Muscle of back (tissue), 13 donors: ENCODE data around the gene HTRA3. TPM values are rescaled to one million over a fixed set of nuclear protein-coding genes. Genes with fewer than 3 reads are reported as not detected.

Source experiments
- DNase-seq, 3 donors: peaks; one replicate each; pipeline versions ENCODE4 v3.0.0 to v3.0.0-alpha.2; 2013
- long read RNA-seq, 9 donors: transcript quantifications; one replicate each; lab custom pipeline, GENCODE V29; 2026
- polyA plus RNA-seq, 10 donors: library from polyadenylated mRNA; unstranded; fragments of 120-200 nt; gene quantifications; one replicate each; pipeline ENCODE4 v1.2.1, GENCODE V29; 2013; ENCODE audit not compliant: insufficient read length in 10 of 10

HTRA3 gene
- polyA plus RNA-seq = 10 to 100 TPM; 29.5 to 69.5 (median 51.7) TPM
- long read RNA-seq, donor 1, transcript HTRA3-201 (9 exons, 2,541 nt) = major isoform, 7 of 16 reads
- long read RNA-seq, donor 1, partial matches to known transcripts = 7 of 16 reads
- long read RNA-seq, donor 1, other reads (novel, unspliced or antisense) = 0 of 16 reads
- long read RNA-seq, donor 2, transcript HTRA3-201 (9 exons, 2,541 nt) = major isoform, 5 of 6 reads
- long read RNA-seq, donor 2, partial matches to known transcripts = 0 of 6 reads
- long read RNA-seq, donor 2, other reads (novel, unspliced or antisense) = 0 of 6 reads
- long read RNA-seq, donor 3 = 0 reads
- long read RNA-seq, donor 4, transcript HTRA3-201 (9 exons, 2,541 nt) = major isoform, 6 of 13 reads
- long read RNA-seq, donor 4, partial matches to known transcripts = 5 of 13 reads
- long read RNA-seq, donor 4, other reads (novel, unspliced or antisense) = 0 of 13 reads
- long read RNA-seq, donor 5, transcript HTRA3-201 (9 exons, 2,541 nt) = major isoform, 12 of 18 reads
- long read RNA-seq, donor 5, partial matches to known transcripts = 6 of 18 reads
- long read RNA-seq, donor 5, other reads (novel, unspliced or antisense) = 0 of 18 reads
- long read RNA-seq, donor 6, transcript HTRA3-201 (9 exons, 2,541 nt) = major isoform, 5 of 5 reads
- long read RNA-seq, donor 6, partial matches to known transcripts = 0 of 5 reads
- long read RNA-seq, donor 6, other reads (novel, unspliced or antisense) = 0 of 5 reads
- long read RNA-seq, donor 7, transcript HTRA3-201 (9 exons, 2,541 nt) = major isoform, 6 of 27 reads
- long read RNA-seq, donor 7, partial matches to known transcripts = 21 of 27 reads
- long read RNA-seq, donor 7, other reads (novel, unspliced or antisense) = 0 of 27 reads
- long read RNA-seq, donor 8, partial matches to known transcripts = 0 of 3 reads
- long read RNA-seq, donor 8, other reads (novel, unspliced or antisense) = 0 of 3 reads
- long read RNA-seq, donor 9, partial matches to known transcripts = 0 of 3 reads
- long read RNA-seq, donor 9, other reads (novel, unspliced or antisense) = 0 of 3 reads

DNA sequence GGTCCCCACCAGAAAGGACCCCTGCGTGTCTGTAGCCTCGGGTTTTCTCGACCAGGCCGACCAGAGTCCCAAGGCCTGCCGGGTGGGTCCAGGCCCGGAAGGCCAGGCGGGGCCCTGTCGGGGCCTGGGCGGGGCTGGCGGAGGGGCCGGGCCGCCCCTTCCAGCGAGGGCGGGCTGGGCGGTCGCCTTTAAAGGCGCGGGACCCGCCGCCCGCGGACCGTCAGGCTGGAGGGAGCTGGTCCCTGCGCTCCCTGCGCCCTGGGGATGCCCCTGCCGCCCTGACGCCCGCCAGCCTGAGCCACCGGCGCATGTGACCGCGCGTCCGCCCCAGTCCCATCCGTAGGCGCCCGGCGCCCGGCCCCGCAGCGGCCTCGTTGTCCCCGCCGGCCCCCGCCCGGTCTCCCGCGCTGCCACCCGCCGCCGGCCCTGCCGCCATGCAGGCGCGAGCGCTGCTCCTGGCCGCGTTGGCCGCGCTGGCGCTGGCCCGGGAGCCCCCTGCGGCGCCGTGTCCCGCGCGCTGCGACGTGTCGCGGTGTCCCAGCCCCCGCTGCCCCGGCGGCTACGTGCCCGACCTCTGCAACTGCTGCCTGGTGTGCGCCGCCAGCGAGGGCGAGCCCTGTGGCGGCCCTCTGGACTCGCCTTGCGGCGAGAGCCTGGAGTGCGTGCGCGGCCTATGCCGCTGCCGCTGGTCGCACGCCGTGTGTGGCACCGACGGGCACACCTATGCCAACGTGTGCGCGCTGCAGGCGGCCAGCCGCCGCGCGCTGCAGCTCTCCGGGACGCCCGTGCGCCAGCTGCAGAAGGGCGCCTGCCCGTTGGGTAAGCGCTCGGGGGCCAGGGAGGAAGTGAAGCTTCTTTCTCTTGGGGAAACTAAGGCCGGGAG is at the start of gene HTRA3:
Gene HTRA3, plus strand, starts transcription at position 220 of the 883 bp plus-strand sequence. Its CDS starts 215 bp downstream, at position 435.
- peak; percentile 64 to 90 (median 75) for DNase-seq

- DNase-seq = no peak
Measured at GRCh38 chr4:8220661-8221450, 48.7 kb upstream of the HTRA3 start.

- no peak for DNase-seq
Measured at GRCh38 chr4:8221476-8221875, 48.1 kb upstream of the HTRA3 start.

- DNase-seq = no peak
Measured at GRCh38 chr4:8221985-8222384, 47.6 kb upstream of the HTRA3 start.

DNA sequence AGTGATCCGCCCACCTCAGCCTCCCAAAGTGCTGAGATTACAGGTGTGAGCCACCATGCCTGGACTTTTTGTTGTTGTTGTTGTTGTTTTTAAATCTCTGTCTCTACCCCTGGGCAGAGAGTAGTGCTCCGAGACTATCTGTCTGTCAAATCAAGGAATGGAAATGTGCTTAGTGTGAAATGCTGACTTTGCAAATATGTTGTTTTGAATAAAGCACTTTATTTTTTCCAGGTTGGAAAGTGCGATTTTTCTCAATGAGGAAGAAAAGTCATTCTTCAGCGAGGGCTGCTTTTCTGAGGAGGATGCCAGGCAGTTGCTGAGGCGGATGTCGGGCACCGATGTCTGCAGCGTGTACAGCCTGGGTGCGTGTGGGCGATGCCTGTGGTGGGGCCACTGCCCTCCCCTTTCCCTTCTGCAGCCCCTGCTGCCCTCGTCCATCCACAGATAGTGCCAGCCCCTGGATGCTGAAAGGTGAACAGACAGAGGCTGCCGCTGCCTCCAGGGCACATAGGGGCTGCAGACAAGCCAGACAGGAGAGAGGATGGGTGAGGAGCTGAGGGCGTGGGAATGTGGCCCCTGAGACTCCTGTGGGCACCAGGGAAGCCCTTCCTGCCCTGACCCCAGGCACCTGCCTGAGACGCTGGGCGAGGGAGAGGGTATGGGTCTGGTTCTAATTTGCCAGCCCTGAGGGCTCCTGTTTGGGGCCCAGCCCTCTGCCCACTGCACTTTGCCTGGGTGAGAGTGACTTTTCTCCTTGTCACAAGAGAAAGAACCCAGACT is 46.8 kb upstream of the HTRA3 start:
- DNase-seq = no peak

DNA sequence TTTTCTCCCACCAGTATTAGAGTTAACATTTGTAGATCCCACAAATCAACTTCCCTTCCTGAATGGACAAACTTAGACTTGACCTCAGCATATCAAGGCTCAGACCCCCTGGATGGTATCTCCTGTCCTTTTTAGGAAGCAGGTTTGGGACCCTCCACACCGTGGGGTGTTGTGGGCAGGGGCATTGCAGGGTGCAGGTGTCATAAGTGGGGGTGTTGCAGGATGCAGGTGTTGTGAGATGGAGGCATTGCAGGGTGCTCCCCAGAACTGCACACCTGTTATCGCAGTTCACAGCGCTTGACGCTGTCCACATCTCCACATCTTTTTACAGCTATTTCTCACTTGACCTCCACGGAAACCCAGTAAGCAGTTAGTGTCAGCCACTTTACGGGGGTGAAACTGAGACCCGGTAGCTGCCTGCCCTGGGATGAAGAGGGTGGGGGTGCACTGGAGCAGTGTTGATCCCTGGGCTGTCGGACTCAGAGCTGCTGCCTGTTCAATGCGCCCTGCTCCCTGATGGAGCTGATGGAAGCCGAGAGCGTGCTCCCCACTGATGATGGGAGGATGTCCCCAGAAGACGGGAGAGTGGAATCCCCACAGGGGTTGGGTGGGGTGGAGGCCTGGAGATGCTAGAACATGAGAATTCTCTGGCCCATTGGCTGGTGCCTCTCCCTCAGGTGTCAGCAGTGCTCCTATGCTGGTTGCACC is 45.1 kb upstream of the HTRA3 start:
- DNase-seq = no peak

DNA sequence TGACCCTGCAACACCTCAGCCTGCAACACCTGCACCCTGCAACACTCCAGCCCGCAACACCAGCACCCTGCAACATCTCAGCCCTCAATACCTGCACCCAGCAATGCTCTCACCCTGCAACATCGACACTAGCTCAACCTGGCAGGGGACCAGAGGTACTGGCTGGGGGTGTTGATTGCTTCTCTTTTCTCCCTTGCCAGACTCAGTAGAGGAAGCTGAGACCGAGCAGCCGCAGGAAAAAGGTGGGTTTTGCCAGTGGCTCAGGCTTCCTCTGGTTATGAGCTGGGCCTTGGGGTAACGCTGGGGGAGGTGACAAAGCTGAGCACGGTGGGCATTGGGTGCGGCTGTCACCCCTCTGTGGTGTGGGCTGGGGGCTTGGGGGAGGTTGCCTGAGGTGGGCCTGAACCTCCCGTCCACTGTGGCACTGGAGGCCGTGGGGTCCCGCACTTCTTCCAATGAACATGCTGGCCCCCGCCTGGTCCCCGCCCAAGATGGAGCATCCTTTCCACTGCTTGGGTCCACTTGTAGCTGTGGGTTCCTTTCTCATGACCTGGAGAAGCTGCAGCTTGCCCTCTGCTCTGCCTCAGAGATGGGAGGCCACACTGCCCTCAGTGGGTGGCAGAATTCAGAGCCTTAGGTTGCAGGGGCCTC is 44.5 kb upstream of the HTRA3 start:
- DNase-seq = no peak

DNA sequence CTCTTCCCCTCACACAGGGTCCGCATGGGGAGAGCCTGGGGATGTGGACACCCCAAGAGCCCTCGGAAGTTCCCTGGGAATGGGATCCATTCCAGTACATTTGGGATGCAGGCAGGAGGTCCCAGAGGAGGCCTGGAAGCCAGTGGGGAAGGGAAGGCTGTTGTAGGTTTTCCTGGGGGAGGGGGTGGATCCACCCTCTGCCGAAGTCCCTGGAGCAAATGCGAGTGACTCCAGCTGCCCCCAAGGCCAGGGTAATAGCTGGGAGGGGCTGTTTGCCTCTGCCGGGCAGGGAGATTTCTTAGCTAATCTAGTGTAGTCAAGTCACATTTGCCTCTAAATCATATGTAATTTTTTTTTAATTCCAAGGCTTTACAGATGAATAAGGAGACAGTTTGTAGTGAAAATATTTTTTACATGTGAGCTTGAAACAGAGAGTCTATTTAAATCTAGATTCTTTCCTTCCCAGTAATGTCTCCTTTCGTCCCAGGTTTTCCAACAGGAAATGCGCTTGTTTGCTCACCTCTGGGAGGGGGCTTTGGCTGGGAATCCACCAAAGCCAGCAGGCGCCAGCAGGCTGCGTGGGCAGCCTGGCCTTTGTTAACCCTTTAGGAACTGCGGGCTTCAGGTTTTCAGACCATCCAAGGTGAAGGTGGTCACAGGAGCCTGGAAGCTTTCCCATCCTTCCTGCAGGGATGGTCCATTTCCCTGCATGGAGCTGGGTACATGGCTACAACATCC is 43.7 kb upstream of the HTRA3 start:
- DNase-seq = peak in 1 of 3 donors; percentile 38

- no peak for DNase-seq
Measured at GRCh38 chr4:8227201-8227770, 42.3 kb upstream of the HTRA3 start.

- no peak for DNase-seq
Measured at GRCh38 chr4:8227771-8228318, 41.7 kb upstream of the HTRA3 start.

DNA sequence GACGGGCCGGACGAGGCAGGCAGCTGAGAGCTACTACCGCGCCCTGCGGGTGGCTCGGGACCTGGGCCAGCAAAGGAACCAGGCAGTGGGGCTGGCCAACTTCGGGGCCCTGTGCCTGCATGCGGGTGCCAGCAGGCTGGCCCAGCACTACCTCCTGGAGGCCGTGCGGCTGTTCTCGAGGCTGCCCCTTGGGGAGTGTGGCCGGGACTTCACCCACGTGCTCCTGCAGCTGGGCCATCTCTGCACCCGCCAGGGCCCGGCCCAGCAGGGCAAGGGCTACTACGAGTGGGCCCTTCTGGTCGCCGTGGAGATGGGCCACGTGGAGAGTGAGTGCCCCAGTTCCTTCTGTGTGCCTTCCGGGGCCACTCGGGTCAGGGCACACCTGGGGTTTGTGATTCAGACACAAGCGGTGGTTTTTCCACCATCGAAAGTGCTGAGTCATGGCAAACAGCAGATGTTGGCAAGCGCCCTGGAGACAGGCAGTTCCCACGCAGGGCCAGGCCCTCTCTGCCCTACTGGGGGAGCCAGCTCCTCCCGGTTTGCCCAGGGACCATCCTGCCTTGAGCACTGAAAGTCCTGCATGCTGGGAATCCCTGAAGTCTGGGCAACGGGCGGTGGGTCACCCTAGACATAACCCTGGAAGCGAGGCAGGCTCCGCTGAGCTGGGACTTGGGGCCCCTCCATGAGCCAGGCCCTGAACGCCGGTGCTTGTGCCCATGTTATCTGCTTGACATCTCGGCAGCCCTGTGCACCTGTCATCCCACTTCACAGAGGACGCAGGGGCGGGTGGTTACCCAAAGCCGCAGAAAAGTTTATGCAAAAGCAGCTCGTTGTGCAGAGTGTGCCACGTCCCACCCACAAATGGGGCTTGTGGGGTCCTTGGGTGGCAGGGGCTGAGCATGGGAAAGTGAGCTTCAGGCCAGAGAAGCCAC is 41.0 kb upstream of the HTRA3 start:
- peak; percentile 42 to 64 (median 45) for DNase-seq

DNA sequence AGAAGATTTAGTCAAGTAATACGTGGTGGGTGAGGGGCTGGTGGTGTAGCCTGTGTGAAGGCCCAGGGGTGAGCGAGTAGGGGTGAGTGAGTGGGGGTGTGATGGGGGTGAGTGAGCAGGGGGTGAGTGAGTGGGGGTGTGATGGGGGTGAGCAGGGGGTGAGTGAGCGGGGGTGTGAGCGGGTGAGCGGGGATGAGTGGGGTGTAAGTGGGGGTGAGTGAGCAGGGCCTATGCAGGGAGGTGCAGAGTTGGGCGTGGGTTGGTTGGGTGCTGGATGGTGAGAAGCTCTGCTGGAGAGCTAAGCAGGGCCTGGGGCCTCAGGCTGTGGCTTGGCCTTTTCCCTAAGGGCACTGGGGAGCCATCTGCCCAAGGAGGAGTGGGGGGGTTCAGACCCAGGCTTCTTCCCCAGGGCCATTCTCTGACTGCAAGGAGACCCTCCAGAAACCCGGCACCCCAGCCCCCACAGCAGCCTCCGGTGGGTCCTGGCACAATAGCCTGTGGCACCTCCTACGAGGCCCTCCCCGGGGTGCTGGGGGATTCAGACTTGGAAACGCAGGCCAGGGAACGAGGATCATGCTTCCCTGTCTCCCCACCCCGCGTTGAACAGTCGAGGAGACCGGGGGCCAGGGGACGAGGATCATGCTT is 40.1 kb upstream of the HTRA3 start:
- no peak for DNase-seq

DNA sequence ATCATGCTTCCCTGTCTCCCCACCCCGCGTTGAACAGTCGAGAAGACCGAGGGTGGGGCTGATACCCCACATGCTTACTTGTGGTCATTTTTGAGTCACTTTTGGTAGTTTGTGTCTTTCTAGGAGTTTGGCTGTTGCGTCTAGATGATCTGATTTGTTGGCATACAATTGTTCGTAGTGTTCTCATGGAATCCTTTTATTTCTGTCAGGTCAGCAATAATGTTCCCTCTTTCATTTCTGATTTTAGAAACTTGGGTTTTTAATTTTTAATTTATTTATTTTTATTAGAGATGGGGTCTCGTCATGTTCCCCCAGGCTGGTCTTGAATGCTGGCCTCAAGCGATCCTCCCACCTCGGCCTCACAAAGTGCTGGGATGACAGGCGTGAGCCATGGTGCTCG is 39.5 kb upstream of the HTRA3 start:
- DNase-seq = no peak

DNA sequence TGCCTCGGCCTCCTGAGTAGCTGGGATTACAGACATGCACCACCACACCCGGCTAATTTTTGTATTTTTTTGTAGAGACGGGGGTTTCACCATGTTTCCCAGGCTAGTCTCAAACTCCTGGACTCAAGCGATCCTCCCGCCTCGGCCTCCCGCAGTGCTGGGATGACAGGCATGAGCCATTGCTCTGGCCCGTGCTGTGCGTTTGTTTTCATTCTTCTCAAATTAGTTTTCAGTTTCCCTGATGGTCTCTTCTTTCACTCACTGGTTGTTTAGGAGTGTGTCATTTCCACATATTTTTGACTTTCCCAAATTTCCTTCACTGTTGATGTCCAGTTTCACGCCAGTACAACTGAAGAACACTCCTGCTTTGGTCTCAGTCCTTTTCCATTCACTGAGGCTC is 38.7 kb upstream of the HTRA3 start:
- no peak for DNase-seq

GRCh38 chr4:8231551-8232049 is 38.0 kb upstream of the HTRA3 start:
- DNase-seq = no peak
